Neural progenitor cell (in vitro differentiated cells): ENCODE data around the gene SCML2. TPM values are rescaled to one million over a fixed set of nuclear protein-coding genes. Genes with fewer than 3 reads are reported as not detected.

Experiments
- DNase-seq: peaks from one replicate; pipeline ENCODE4 v3.0.0-alpha.2; 2016; ENCODE audit warnings: low spot score
- H2AFZ ChIP-seq: fragments of 200-600 bp; sonication (generic); replicated peaks from 2 replicates; pipeline ENCODE4 v1.6.1; 2016; ENCODE audit warnings: antibody characterized with exemption
- H3F3A ChIP-seq: fragments of 200-600 bp; sonication (generic); 2 replicates; pipeline ENCODE4 v1.6.1; 2016; ENCODE audit warnings: antibody characterized with exemption, low read depth
- H3K27ac ChIP-seq: fragments of 200-600 bp; sonication (generic); 2 replicates; pipeline ENCODE4 v1.5.1; 2016; ENCODE audit warnings: mild to moderate bottlenecking
- H3K27me3 ChIP-seq: fragments of 200-600 bp; sonication (generic); 2 replicates; pipeline ENCODE4 v1.6.1; 2016; ENCODE audit warnings: mild to moderate bottlenecking, moderate library complexity
- H3K36me3 ChIP-seq: fragments of 200-600 bp; sonication (generic); 2 replicates; pipeline ENCODE4 v1.5.1; 2016
- H3K4me1 ChIP-seq: fragments of 200-600 bp; sonication (generic); 2 replicates; pipeline ENCODE4 v1.6.1; 2016; ENCODE audit warnings: mixed run types
- H3K4me2 ChIP-seq: fragments of 200-600 bp; sonication (generic); 2 replicates; pipeline ENCODE4 v1.6.1; 2016
- H3K4me3 ChIP-seq: fragments of 200-600 bp; sonication (generic); 2 replicates; pipeline ENCODE4 v1.5.1; 2016
- H3K79me2 ChIP-seq: fragments of 200-600 bp; sonication (generic); 2 replicates; pipeline ENCODE4 v1.6.1; 2016; ENCODE audit warnings: low read depth
- H3K9ac ChIP-seq: fragments of 200-600 bp; sonication (generic); 2 replicates; pipeline ENCODE4 v1.6.1; 2016
- H3K9me3 ChIP-seq: fragments of 200-600 bp; sonication (generic); 2 replicates; pipeline ENCODE4 v1.5.1; 2016; ENCODE audit warnings: low read depth
- H4K20me1 ChIP-seq: fragments of 200-600 bp; sonication (generic); 2 replicates; pipeline ENCODE4 v1.6.1; 2016; ENCODE audit warnings: low read depth
- H3K27ac Mint-ChIP-seq: 3 replicates; pipeline ENCODE4 v1.8.0; 2021; ENCODE audit warnings: mixed read lengths
- H3K27me3 Mint-ChIP-seq: 2 replicates; pipeline ENCODE4 v1.8.0; 2022; ENCODE audit warnings: low read depth, mild to moderate bottlenecking, inconsistent platforms, moderate library complexity, mixed read lengths; ENCODE audit not compliant: insufficient read depth
- H3K36me3 Mint-ChIP-seq: 3 replicates; pipeline ENCODE4 v1.8.0; 2021; ENCODE audit warnings: mixed read lengths
- H3K4me1 Mint-ChIP-seq: 3 replicates; pipeline ENCODE4 v1.8.0; 2021; ENCODE audit warnings: mixed read lengths
- H3K4me3 Mint-ChIP-seq: 3 replicates; pipeline ENCODE4 v1.8.0; 2021; ENCODE audit warnings: mild to moderate bottlenecking, moderate library complexity, mixed read lengths
- H3K9me3 Mint-ChIP-seq: 3 replicates; pipeline ENCODE4 v1.8.0; 2020; ENCODE audit warnings: mixed read lengths
- CTCF ChIP-seq: fragments of 200-600 bp; sonication (generic); IDR thresholded peaks from 2 replicates; pipeline ENCODE4 v1.5.1; 2017; ENCODE audit warnings: antibody characterized with exemption, mild to moderate bottlenecking
- EZH2 ChIP-seq: fragments of 200-600 bp; sonication (generic); IDR thresholded peaks from 2 replicates; pipeline ENCODE4 v1.6.1; 2017; ENCODE audit warnings: antibody characterized with exemption, mild to moderate bottlenecking, moderate library complexity
- EZH2phosphoT487 ChIP-seq: fragments of 200-600 bp; sonication (generic); IDR thresholded peaks from 2 replicates; pipeline ENCODE4 v1.6.1; 2017; ENCODE audit warnings: antibody characterized with exemption
- total RNA-seq: library from RNA; depleted of rRNA; stranded (reverse); fragments of >200 nt; gene quantifications from 2 replicates; pipeline ENCODE4 v1.2.3, GENCODE V29; 2015; ENCODE audit warnings: low replicate concordance

Gene SCML2
- total RNA-seq, 1 donor from 2014 or later: 36.8 TPM

- Mint-ChIP-seq H3K4me1 (no peaks in the 10 kb centered on the region), H3K27me3 (peaks cover 10% of the 10 kb centered on the region), H3K4me3 (no peak within 1 kb of the TSS), H3K36me3 (no peaks in the 10 kb centered on the region), H3K9me3 (peaks cover 12% of the 10 kb centered on the region), H3K27ac (no peak within 1 kb of the TSS)
- Histone ChIP-seq H3K9me3 (no peaks in the 10 kb centered on the region), H3K27ac (no peak within 1 kb of the TSS), H3K9ac (no peak within 1 kb of the TSS), H3K27me3 (no peaks in the 10 kb centered on the region), H4K20me1 (no peaks in the 10 kb centered on the region), H3K79me2 (no peaks in the 10 kb centered on the region), H3K4me3 (no peak within 1 kb of the TSS), H3K36me3 (no peaks in the 10 kb centered on the region), H2AFZ (no peak within 1 kb of the TSS), H3K4me2 (no peak within 1 kb of the TSS), H3F3A (no peaks in the 10 kb centered on the region), H3K4me1 (no peaks in the 10 kb centered on the region)
- DNase-seq: no peak
- no peak for TF ChIP-seq CTCF
- TF ChIP-seq EZH2: no peak
- TF ChIP-seq EZH2phosphoT487: no peak
These were observed 133.7 kb downstream of the SCML2 start, which contains the start of gene BEND2 for GRCh38 chrX:18220786-18221185. TSS of gene BEND2 (minus strand) at chrX:18220886. CDS start at chrX:18220750, 136 bp downstream.

GRCh38 chrX:18210470-18210869, 144.0 kb downstream of the SCML2 start:
- H3K4me2 ChIP-seq: no peak overlapping the region
- H3K4me3 ChIP-seq: no peak overlapping the region
- H3K4me1 ChIP-seq: no peaks in the 10 kb centered on the region
- H4K20me1 ChIP-seq: no peaks in the 10 kb centered on the region
- H3K9ac ChIP-seq: no peak overlapping the region
- H3K36me3 Mint-ChIP-seq: no peaks in the 10 kb centered on the region
- no peaks in the 10 kb centered on the region for H3F3A ChIP-seq
- H2AFZ ChIP-seq: no peak overlapping the region
- no peaks in the 10 kb centered on the region for H3K36me3 ChIP-seq
- no peaks in the 10 kb centered on the region for H3K9me3 ChIP-seq
- peaks cover 3% of the 10 kb centered on the region for H3K27me3 Mint-ChIP-seq
- no peak overlapping the region for H3K27ac Mint-ChIP-seq
- no peak for DNase-seq
- TF ChIP-seq CTCF: peak; percentile 52
- no peak for TF ChIP-seq EZH2phosphoT487
- no peak for TF ChIP-seq EZH2
- no peak overlapping the region for H3K27ac ChIP-seq
- no peak overlapping the region for H3K4me3 Mint-ChIP-seq
- H3K79me2 ChIP-seq: no peaks in the 10 kb centered on the region
- H3K9me3 Mint-ChIP-seq: no peaks in the 10 kb centered on the region
- no peaks in the 10 kb centered on the region for H3K27me3 ChIP-seq
- no peaks in the 10 kb centered on the region for H3K4me1 Mint-ChIP-seq

GRCh38 chrX:18206657-18207056, 147.8 kb downstream of the SCML2 start:
- H3K27me3 ChIP-seq: no peaks in the 10 kb centered on the region
- no peaks in the 10 kb centered on the region for H3K4me1 Mint-ChIP-seq
- H3K79me2 ChIP-seq: no peaks in the 10 kb centered on the region
- no peaks in the 10 kb centered on the region for H3K4me1 ChIP-seq
- no peak overlapping the region for H3K27ac ChIP-seq
- H3K4me2 ChIP-seq: no peak overlapping the region
- no peak overlapping the region for H3K27ac Mint-ChIP-seq
- TF ChIP-seq EZH2: no peak
- no peak for TF ChIP-seq CTCF
- TF ChIP-seq EZH2phosphoT487: no peak
- H4K20me1 ChIP-seq: no peaks in the 10 kb centered on the region
- H3K27me3 Mint-ChIP-seq: peaks cover 3% of the 10 kb centered on the region
- H3K9ac ChIP-seq: no peak overlapping the region
- no peak for DNase-seq
- no peaks in the 10 kb centered on the region for H3F3A ChIP-seq
- no peak overlapping the region for H3K4me3 ChIP-seq
- H3K9me3 Mint-ChIP-seq: peaks cover 2% of the 10 kb centered on the region
- H3K9me3 ChIP-seq: no peaks in the 10 kb centered on the region
- H3K4me3 Mint-ChIP-seq: no peak overlapping the region
- no peaks in the 10 kb centered on the region for H3K36me3 Mint-ChIP-seq
- H2AFZ ChIP-seq: no peak overlapping the region
- no peaks in the 10 kb centered on the region for H3K36me3 ChIP-seq
